GM23248 (cell line): ENCODE results near the gene CAPN9. TPM values are rescaled to one million over a fixed set of nuclear protein-coding genes. Genes with fewer than 3 reads are reported as not detected.
A peak's percentile ranks its signal among the peaks of the same experiment; 100 is the strongest.

Experiments used
- DNase-seq: peaks from one replicate; pipeline ENCODE4 v3.0.0-alpha.2; 2015
- H2AFZ ChIP-seq: fragments of 200-600 bp; sonication (generic); 2 replicates; pipeline ENCODE4 v1.6.1; 2016; ENCODE audit warnings: antibody characterized with exemption
- H3F3A ChIP-seq: fragments of 200-600 bp; sonication (generic); 2 replicates; pipeline ENCODE4 v1.6.1; 2016; ENCODE audit warnings: mild to moderate bottlenecking, antibody characterized with exemption, mixed run types; ENCODE audit not compliant: insufficient read depth
- H3K27ac ChIP-seq: fragments of 200-600 bp; sonication (generic); 2 replicates; pipeline ENCODE4 v1.5.1; 2016; ENCODE audit warnings: mild to moderate bottlenecking
- H3K27me3 ChIP-seq: fragments of 200-600 bp; sonication (generic); replicated peaks from 2 replicates; pipeline ENCODE4 v1.6.1; 2016; ENCODE audit warnings: mild to moderate bottlenecking; ENCODE audit not compliant: insufficient read depth
- H3K36me3 ChIP-seq: fragments of 200-600 bp; sonication (generic); 2 replicates; pipeline ENCODE4 v1.6.1; 2016; ENCODE audit warnings: low read depth, mild to moderate bottlenecking
- H3K4me1 ChIP-seq: fragments of 200-600 bp; sonication (generic); 2 replicates; pipeline ENCODE4 v1.6.1; 2016; ENCODE audit warnings: mild to moderate bottlenecking; ENCODE audit not compliant: insufficient read depth
- H3K4me2 ChIP-seq: fragments of 200-600 bp; sonication (generic); one replicate; pipeline ENCODE4 v1.6.1; 2016; ENCODE audit warnings: mild to moderate bottlenecking; ENCODE audit not compliant: unreplicated experiment
- H3K4me3 ChIP-seq: fragments of 200-600 bp; sonication (generic); 2 replicates; pipeline ENCODE4 v1.5.1; 2016; ENCODE audit warnings: mild to moderate bottlenecking
- H3K79me2 ChIP-seq: fragments of 200-600 bp; sonication (generic); 2 replicates; pipeline ENCODE4 v1.6.1; 2016; ENCODE audit warnings: mild to moderate bottlenecking; ENCODE audit not compliant: insufficient read depth
- H3K9ac ChIP-seq: fragments of 200-600 bp; sonication (generic); 2 replicates; pipeline ENCODE4 v1.6.1; 2016; ENCODE audit warnings: mild to moderate bottlenecking
- H3K9me2 ChIP-seq: fragments of 200-600 bp; sonication (generic); 2 replicates; pipeline ENCODE4 v1.6.1; 2016; ENCODE audit warnings: mixed run types, mild to moderate bottlenecking, moderate library complexity; ENCODE audit not compliant: insufficient read depth
- H3K9me3 ChIP-seq: fragments of 200-600 bp; sonication (generic); one replicate; pipeline ENCODE4 v1.6.1; 2017; ENCODE audit warnings: low read depth
- H4K20me1 ChIP-seq: fragments of 200-600 bp; sonication (generic); 2 replicates; pipeline ENCODE4 v1.6.0; 2016; ENCODE audit not compliant: insufficient read depth
- EZH2 ChIP-seq: fragments of 200-600 bp; sonication (generic); IDR thresholded peaks from 2 replicates; pipeline ENCODE4 v1.6.1; 2018; ENCODE audit warnings: antibody characterized with exemption, mild to moderate bottlenecking; ENCODE audit not compliant: insufficient read depth, poor library complexity, severe bottlenecking
- EZH2phosphoT487 ChIP-seq: fragments of 200-600 bp; sonication (generic); IDR thresholded peaks from 2 replicates; pipeline ENCODE4 v1.6.1; 2018; ENCODE audit warnings: antibody characterized with exemption, moderate library complexity, mild to moderate bottlenecking, low read depth; ENCODE audit not compliant: insufficient read depth
- WGBS, 2 experiments: methylation state at CpG; one replicate each; pipeline ENCODE4 v1.1.6; 2015 to 2017; ENCODE audit warnings: low lambda C conversion rate in 2 of 2, low coverage in 1 of 2; ENCODE audit errors: missing lambda C conversion rate in 2 of 2; 5-methylcytosine and 5-hydroxymethylcytosine counted together
- in situ Hi-C: fragments of 300-500 bp; cut with MboI; formaldehyde crosslinking; loops from 2 replicates; pipeline ENCODE4 v1.15.0; 2020
- polyA plus RNA-seq: library from polyadenylated mRNA; unstranded; fragments of >200 nt; fragmentation: Nextera tagmentation; extraction: Ambion mirVana; gene quantifications from 2 replicates; pipeline ENCODE4 v1.2.1, GENCODE V29; 2016
- small RNA-seq: library from RNA; depleted of rRNA; stranded (forward); fragments of <200 nt; gene quantifications from one replicate; pipeline ENCODE3, GENCODE V24; 2014; ENCODE audit warnings: low read depth, low replicate concordance
- total RNA-seq: library from RNA; depleted of rRNA; stranded (reverse); fragments of >200 nt; shearing (Covaris generic); gene quantifications from 2 replicates; pipeline ENCODE4 v1.2.3, GENCODE V29; 2014; rRNA removed

Gene CAPN9
- total and polyA plus RNA-seq, 2 experiments from 2014 or later: not detected

DNA sequence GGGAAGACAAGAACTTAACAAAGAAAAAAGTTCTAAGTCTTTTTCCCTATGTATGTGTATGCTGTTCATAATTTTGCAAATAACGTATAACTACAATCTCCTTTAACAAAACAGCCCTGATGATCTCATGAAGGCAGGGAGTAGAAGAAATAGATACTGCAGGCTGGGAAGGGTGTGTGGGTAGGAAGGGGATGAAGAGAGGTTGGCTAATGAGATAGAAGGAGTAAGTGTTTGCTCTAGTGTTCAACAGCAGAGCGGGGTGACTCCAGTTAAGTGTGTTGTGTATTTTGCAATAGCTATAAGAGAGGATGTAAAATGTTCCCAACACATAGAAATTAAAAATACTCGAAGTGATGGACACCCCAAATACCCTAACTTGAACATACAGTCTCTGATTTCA lies 101.0 kb downstream of the CAPN9 start:
- no peak overlapping the region for H3K9ac ChIP-seq
- peaks cover 21% of the 10 kb centered on the region; the same call in 1 of the 2 replicates for H4K20me1 ChIP-seq
- no peak overlapping the region for H3K27ac ChIP-seq
- H3K4me2 ChIP-seq: no peak overlapping the region
- H3K79me2 ChIP-seq: peaks cover 81% of the 10 kb centered on the region
- peaks cover 16% of the 10 kb centered on the region for H3K36me3 ChIP-seq
- H2AFZ ChIP-seq: no peak overlapping the region
- DNase-seq: no peak
- H3K9me3 ChIP-seq: no peaks in the 10 kb centered on the region
- no peaks in the 10 kb centered on the region for H3K9me2 ChIP-seq
- in situ Hi-C loops: no loop called here
- 92% methylated on average over 3 of the region's 3 CpGs for WGBS, 2 experiments
- no peaks in the 10 kb centered on the region for H3K27me3 ChIP-seq
- H3K4me1 ChIP-seq: peaks cover 38% of the 10 kb centered on the region
- TF ChIP-seq EZH2phosphoT487: no peak
- no peak for TF ChIP-seq EZH2
- H3K4me3 ChIP-seq: no peak overlapping the region
- peaks cover 18% of the 10 kb centered on the region; the same call in 1 of the 2 replicates for H3F3A ChIP-seq

DNA sequence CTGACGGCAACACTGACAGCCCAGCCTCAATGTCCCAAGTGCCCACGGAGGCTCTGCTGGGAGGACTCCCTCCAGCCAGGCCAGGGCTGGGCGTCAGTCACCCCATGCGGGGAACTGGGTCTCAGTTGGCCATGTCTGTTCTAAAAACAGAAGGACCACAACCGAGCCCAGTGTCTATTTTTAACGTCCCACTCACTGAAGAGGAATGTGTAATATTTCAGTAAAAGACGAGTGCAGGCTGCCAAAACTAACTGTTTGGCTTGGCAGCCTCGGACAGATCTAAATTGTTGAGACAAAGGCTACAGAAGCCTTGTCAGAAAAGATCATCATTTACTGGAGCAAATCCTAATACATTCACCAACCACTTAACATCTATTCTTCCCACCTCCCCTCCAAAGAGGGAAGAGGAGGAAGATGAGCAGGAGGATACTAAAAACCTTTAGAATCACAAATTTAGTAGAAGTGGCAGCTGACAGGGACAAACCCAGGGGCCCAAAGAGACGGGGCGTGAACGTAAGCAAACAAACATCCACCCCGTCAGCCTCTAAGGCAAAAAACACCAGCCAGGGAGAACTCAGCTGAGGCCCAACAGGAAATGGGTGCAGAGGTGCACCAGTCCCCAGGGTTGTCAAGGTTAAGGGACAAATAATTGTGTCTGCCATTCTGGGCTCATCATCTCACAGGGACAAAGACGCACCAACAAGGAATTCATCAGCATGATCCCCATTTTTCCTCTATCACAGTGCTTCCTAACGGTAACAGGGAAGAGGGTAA lies 102.5 kb downstream of the CAPN9 start:
- Histone ChIP-seq H4K20me1 (peaks cover 21% of the 10 kb centered on the region; the same call in 1 of the 2 replicates), H2AFZ (no peak overlapping the region), H3K27me3 (no peaks in the 10 kb centered on the region), H3K4me3 (0 out of 2 replicates have a peak overlapping the region, but pooled peaks have one; percentile 5), H3K9me3 (no peaks in the 10 kb centered on the region), H3K27ac (peak overlapping the region; percentile 35), H3K4me2 (peak overlapping the region; percentile 58), H3K9ac (no peak overlapping the region), H3K4me1 (peaks cover 38% of the 10 kb centered on the region), H3K36me3 (peaks cover 30% of the 10 kb centered on the region), H3F3A (peaks cover 18% of the 10 kb centered on the region; the same call in 1 of the 2 replicates), H3K79me2 (peaks cover 88% of the 10 kb centered on the region), H3K9me2 (no peaks in the 10 kb centered on the region)
- 14 to 19% methylated on average over 14 of the region's 14 CpGs for WGBS, 2 experiments
- peak; percentile 78; the same call in 1 of the 2 replicates for TF ChIP-seq EZH2phosphoT487
- no peak for TF ChIP-seq EZH2
- in situ Hi-C loops: no loop called here
- peak; percentile 96 for DNase-seq

DNA sequence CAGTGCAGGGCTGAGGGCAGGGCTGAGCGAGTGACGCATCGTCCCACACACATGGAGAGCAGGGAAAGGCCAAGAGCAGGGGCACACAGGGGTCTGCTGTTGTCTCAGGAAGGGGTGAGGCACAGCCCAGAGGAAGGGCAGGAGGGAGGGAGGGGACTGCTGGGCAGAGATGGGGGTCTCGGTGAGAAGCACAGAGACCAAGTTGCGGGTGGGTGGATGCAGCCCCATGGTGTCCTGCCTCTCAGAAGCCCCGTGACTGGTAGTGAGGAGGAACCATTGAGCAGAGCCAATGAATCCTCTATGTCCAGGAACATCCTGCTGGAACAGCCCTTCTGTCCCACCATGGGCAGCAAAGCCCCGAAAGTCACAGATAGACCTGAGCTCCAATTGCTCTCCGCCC lies 103.4 kb downstream of the CAPN9 start:
- H2AFZ ChIP-seq: no peak overlapping the region
- peaks cover 34% of the 10 kb centered on the region for H3K4me1 ChIP-seq
- H3K9ac ChIP-seq: no peak overlapping the region
- H3K36me3 ChIP-seq: peaks cover 39% of the 10 kb centered on the region
- no peaks in the 10 kb centered on the region for H3K27me3 ChIP-seq
- H3F3A ChIP-seq: peaks cover 18% of the 10 kb centered on the region; the same call in 1 of the 2 replicates
- WGBS, 2 experiments: 92 to 97% methylated on average over 6 to 8 of the region's 8 CpGs
- DNase-seq: no peak
- peaks cover 27% of the 10 kb centered on the region; the same call in 1 of the 2 replicates for H4K20me1 ChIP-seq
- no peaks in the 10 kb centered on the region for H3K9me2 ChIP-seq
- no peak overlapping the region for H3K4me2 ChIP-seq
- H3K27ac ChIP-seq: no peak overlapping the region
- H3K9me3 ChIP-seq: no peaks in the 10 kb centered on the region
- in situ Hi-C loops: no loop called here
- no peak for TF ChIP-seq EZH2
- no peak for TF ChIP-seq EZH2phosphoT487
- H3K79me2 ChIP-seq: peaks cover 90% of the 10 kb centered on the region
- H3K4me3 ChIP-seq: no peak overlapping the region

DNA sequence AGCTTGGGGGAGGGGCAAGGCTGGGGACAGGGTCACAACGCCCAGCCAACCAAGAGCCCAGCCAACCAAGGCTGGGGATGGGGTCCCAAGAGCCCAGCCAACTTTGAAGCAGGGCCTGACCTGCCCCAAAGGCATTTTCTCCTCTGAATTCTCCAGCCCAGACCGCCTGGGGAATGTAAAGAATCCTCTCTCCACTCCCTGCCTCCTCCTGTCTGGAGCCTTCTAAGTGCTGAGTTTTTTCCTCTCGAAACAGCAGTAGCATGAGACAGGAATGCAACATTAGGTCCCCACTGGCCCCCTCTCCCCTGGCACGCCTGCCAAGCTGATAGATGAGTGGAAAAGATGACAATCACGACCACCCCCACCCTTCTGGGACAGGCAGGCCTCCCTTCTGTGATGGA lies 104.1 kb downstream of the CAPN9 start:
- no peak overlapping the region for H2AFZ ChIP-seq
- no peaks in the 10 kb centered on the region for H3K9me3 ChIP-seq
- WGBS, 2 experiments: 55 to 62% methylated on average over 5 of the region's 5 CpGs
- H3K4me2 ChIP-seq: no peak overlapping the region
- in situ Hi-C loops: no loop called here
- no peak overlapping the region for H3K4me3 ChIP-seq
- no peaks in the 10 kb centered on the region for H3K9me2 ChIP-seq
- H3K27me3 ChIP-seq: no peaks in the 10 kb centered on the region
- H3K4me1 ChIP-seq: peaks cover 41% of the 10 kb centered on the region
- H3F3A ChIP-seq: peaks cover 18% of the 10 kb centered on the region; the same call in 1 of the 2 replicates
- peaks cover 90% of the 10 kb centered on the region for H3K79me2 ChIP-seq
- peaks cover 32% of the 10 kb centered on the region; the same call in 1 of the 2 replicates for H4K20me1 ChIP-seq
- no peak overlapping the region for H3K27ac ChIP-seq
- no peak overlapping the region for H3K9ac ChIP-seq
- H3K36me3 ChIP-seq: peaks cover 41% of the 10 kb centered on the region
- peak; percentile 27 for DNase-seq
- TF ChIP-seq EZH2phosphoT487: no peak
- TF ChIP-seq EZH2: no peak

Small RNA genes lying within 50 kb of the gene (small RNA-seq; reads per million reads assigned to genes)
- gene RNA5SP79: not detected

Other genes starting within 250 kb of the CAPN9 start
- gene COG2, start 104.9 kb upstream of the CAPN9 start, total RNA-seq: 16.4 and 22.6 TPM in 2 replicates
- gene COG2, start 104.9 kb upstream of the CAPN9 start, polyA plus RNA-seq: 12.2 and 14.6 TPM in 2 replicates
- gene AGT, start 33.3 kb upstream of the CAPN9 start, total RNA-seq: not detected in 2 replicates
- gene AGT, start 33.3 kb upstream of the CAPN9 start, polyA plus RNA-seq: 0.16 TPM in 1 of 2 replicates, not detected in the other
- gene C1orf198, start 121.1 kb downstream of the CAPN9 start, total RNA-seq: 108 and 123 TPM in 2 replicates
- 76.2 and 79.5 TPM in 2 replicates for gene C1orf198, start 121.1 kb downstream of the CAPN9 start, polyA plus RNA-seq
- 11.1 and 14.3 TPM in 2 replicates for gene TTC13, start 231.5 kb downstream of the CAPN9 start, total RNA-seq
- 6.7 and 9.1 TPM in 2 replicates for gene TTC13, start 231.5 kb downstream of the CAPN9 start, polyA plus RNA-seq
- gene ARV1, start 231.7 kb downstream of the CAPN9 start, total RNA-seq: 25.0 and 30.2 TPM in 2 replicates
- gene ARV1, start 231.7 kb downstream of the CAPN9 start, polyA plus RNA-seq: 26.2 and 27.5 TPM in 2 replicates